Measurements from ENCODE around the gene MTRR. TPM values are rescaled to one million over a fixed set of nuclear protein-coding genes. Genes with fewer than 3 reads are reported as not detected.

Gene MTRR
- total RNA-seq, 2 experiments from 2014 or later: 51.9 to 72.6 TPM

DNA sequence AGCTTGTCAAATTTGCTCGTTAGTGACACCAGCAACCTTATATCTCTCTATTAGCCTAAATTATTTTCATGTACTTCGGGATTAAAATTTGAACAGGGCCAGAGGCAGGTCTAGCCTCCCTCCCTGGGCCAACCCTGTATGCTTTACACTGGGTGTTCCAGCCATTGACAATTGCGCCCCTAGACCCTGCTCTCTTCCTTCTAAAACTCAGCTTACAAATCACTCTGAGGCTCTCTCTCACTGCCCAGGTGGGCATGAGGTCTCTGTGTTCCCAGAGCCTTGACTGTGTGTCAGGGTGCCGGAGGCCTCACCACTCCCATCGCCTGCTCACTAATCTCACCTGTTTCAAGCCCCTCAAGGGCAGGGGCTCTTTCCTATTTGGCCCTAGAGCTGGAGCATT is 11.6 kb upstream of the MTRR start:
- BruUV-seq (replicated peaks): no TSS peak
- intact Hi-C loops (cut with micrococcal nuclease; ENCODE audit: unreplicated experiment): no loop called here
- Histone ChIP-seq H3K4me1 (ENCODE audit: insufficient read depth, low read length, poor library complexity, severe bottlenecking) (no peaks in the 10 kb centered on the region), H3K79me2 (ENCODE audit: insufficient read depth, low read depth, low read length) (no peaks in the 10 kb centered on the region), H3K36me3 (ENCODE audit: insufficient read depth, low read length) (peaks cover 53% of the 10 kb centered on the region), H3K9me3 (ENCODE audit: low read length) (no peaks in the 10 kb centered on the region), H3K27ac (ENCODE audit: low read depth, low read length, poor library complexity, severe bottlenecking) (no peak overlapping the region), H4K20me1 (ENCODE audit: insufficient read depth, low read length) (no peaks in the 10 kb centered on the region), H3K4me2 (ENCODE audit: low read length) (no peak overlapping the region), H2AFZ (ENCODE audit: low read length) (no peak overlapping the region), H3K4me3 (ENCODE audit: low read depth, low read length, poor library complexity, severe bottlenecking) (no peak overlapping the region), H3K9me2 (ENCODE audit: insufficient read depth, low read length) (no peaks in the 10 kb centered on the region)
- POLR2A ChIA-PET: interaction anchor here (0.6 to 1.7 kb wide), 3 partner anchors 9 to 366 kb away, joined by 3 to 4 read pairs (median 4); no protein-coding TSS in a partner anchor
- CTCF ChIA-PET (ENCODE audit: unreplicated experiment): no interaction called here
- DNase-seq (ENCODE audit: low spot score): no peak
- TF ChIP-seq EZH2phosphoT487 (IDR thresholded peaks at IDR 0.05; ENCODE audit: borderline replicate concordance, low read depth, low read length): no peak
- TF ChIP-seq, protein P1, sequence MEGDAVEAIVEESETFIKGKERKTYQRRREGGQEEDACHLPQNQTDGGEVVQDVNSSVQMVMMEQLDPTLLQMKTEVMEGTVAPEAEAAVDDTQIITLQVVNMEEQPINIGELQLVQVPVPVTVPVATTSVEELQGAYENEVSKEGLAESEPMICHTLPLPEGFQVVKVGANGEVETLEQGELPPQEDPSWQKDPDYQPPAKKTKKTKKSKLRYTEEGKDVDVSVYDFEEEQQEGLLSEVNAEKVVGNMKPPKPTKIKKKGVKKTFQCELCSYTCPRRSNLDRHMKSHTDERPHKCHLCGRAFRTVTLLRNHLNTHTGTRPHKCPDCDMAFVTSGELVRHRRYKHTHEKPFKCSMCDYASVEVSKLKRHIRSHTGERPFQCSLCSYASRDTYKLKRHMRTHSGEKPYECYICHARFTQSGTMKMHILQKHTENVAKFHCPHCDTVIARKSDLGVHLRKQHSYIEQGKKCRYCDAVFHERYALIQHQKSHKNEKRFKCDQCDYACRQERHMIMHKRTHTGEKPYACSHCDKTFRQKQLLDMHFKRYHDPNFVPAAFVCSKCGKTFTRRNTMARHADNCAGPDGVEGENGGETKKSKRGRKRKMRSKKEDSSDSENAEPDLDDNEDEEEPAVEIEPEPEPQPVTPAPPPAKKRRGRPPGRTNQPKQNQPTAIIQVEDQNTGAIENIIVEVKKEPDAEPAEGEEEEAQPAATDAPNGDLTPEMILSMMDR (conservative IDR thresholded peaks at IDR 0.05; ENCODE audit: low read length): no peak

DNA sequence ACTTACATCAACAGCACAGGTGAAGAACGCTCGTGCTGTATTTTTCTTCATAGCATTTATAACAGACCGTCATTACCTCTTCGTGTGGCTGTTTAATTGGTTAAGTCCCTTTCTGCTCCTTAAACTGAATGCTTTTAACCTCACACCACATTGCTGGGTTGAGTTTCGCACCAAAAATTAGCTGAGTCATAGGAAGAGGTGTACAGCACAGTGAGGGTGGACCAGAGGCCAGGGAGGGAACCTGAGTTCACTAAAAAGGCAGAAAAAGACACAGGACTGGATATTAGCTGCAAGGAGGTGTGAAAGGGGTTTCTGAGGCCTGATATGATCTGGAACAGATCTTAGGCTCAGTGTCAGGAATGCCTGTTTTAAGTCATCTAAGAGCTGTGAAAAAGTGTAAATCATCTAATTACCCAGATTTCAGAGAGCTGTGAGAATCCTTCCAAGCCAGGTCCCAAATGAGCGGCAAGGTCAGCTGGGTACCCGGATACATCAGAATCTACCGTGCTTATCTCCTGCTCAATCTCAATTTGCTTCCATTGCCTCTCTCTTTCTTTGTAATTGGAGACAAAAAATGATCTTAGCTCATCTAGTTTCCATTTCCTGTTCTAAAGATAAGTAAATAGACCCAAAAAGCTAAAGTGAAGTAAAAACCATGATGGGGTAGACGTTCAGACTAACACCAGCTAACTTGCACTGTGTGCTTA is 10.9 kb upstream of the MTRR start:
- intact Hi-C loops (cut with micrococcal nuclease; ENCODE audit: unreplicated experiment): no loop called here
- no peaks in the 10 kb centered on the region for H4K20me1 ChIP-seq (ENCODE audit: insufficient read depth, low read length)
- no peaks in the 10 kb centered on the region for H3K9me3 ChIP-seq (ENCODE audit: low read length)
- no peaks in the 10 kb centered on the region for H3K4me1 ChIP-seq (ENCODE audit: insufficient read depth, low read length, poor library complexity, severe bottlenecking)
- H3K79me2 ChIP-seq (ENCODE audit: insufficient read depth, low read depth, low read length): no peaks in the 10 kb centered on the region
- TF ChIP-seq, protein P1 (conservative IDR thresholded peaks at IDR 0.05; ENCODE audit: low read length): no peak
- TF ChIP-seq EZH2phosphoT487 (IDR thresholded peaks at IDR 0.05; ENCODE audit: borderline replicate concordance, low read depth, low read length): no peak
- no peak overlapping the region for H3K4me3 ChIP-seq (ENCODE audit: low read depth, low read length, poor library complexity, severe bottlenecking)
- H3K36me3 ChIP-seq (ENCODE audit: insufficient read depth, low read length): peaks cover 60% of the 10 kb centered on the region
- no peak for DNase-seq (ENCODE audit: low spot score)
- BruUV-seq (replicated peaks): no TSS peak
- H2AFZ ChIP-seq (ENCODE audit: low read length): no peak overlapping the region
- ChIA-PET POLR2A (interaction anchor here (0.6 to 1.7 kb wide), 3 partner anchors 8 to 15 kb away, joined by 4 to 7 read pairs (median 4); partner anchors contain the start of genes FASTKD3 and MTRR), CTCF (ENCODE audit: unreplicated experiment) (no interaction called here)
- no peak overlapping the region for H3K4me2 ChIP-seq (ENCODE audit: low read length)
- no peak overlapping the region for H3K27ac ChIP-seq (ENCODE audit: low read depth, low read length, poor library complexity, severe bottlenecking)
- no peaks in the 10 kb centered on the region for H3K9me2 ChIP-seq (ENCODE audit: insufficient read depth, low read length)

DNA sequence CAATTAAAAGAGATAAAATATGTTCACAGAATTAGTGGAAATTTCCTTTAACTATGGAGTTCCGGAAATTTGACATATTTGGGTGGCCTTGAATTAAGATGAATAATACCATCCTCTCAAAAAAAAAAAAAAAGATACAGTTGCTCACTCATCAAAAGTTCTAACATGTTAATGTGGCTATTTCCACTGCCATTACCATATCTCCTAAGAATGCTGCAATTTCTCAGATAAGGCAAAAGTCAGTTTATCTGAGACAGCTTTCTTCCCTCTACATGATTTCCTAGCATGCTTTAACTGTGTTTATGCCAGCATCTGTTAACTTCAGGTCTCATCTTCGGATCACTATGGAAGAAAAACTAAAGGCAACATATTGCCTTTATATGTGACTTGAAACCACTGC is 2.8 kb upstream of the MTRR start:
- H3K4me1 ChIP-seq (ENCODE audit: insufficient read depth, low read length, poor library complexity, severe bottlenecking): peaks cover 36% of the 10 kb centered on the region
- BruUV-seq (replicated peaks): no TSS peak
- ChIA-PET POLR2A (interaction anchor here (0.9 kb wide), 1 partner anchor 8 kb away, joined by 4 read pairs; no protein-coding TSS in a partner anchor), CTCF (ENCODE audit: unreplicated experiment) (no interaction called here)
- intact Hi-C loops (cut with micrococcal nuclease; ENCODE audit: unreplicated experiment): no loop called here
- no peak for DNase-seq (ENCODE audit: low spot score)
- no peak overlapping the region for H2AFZ ChIP-seq (ENCODE audit: low read length)
- no peaks in the 10 kb centered on the region for H3K9me2 ChIP-seq (ENCODE audit: insufficient read depth, low read length)
- peak overlapping the region; percentile 7; the same call in 1 of the 2 replicates for H3K4me2 ChIP-seq (ENCODE audit: low read length)
- H3K36me3 ChIP-seq (ENCODE audit: insufficient read depth, low read length): peaks cover 60% of the 10 kb centered on the region
- H3K79me2 ChIP-seq (ENCODE audit: insufficient read depth, low read depth, low read length): peaks cover 59% of the 10 kb centered on the region
- no peak overlapping the region for H3K4me3 ChIP-seq (ENCODE audit: low read depth, low read length, poor library complexity, severe bottlenecking)
- no peak overlapping the region for H3K27ac ChIP-seq (ENCODE audit: low read depth, low read length, poor library complexity, severe bottlenecking)
- H3K9me3 ChIP-seq (ENCODE audit: low read length): no peaks in the 10 kb centered on the region
- TF ChIP-seq EZH2phosphoT487 (IDR thresholded peaks at IDR 0.05; ENCODE audit: borderline replicate concordance, low read depth, low read length): no peak
- TF ChIP-seq, protein P1 (conservative IDR thresholded peaks at IDR 0.05; ENCODE audit: low read length): no peak
- peaks cover 16% of the 10 kb centered on the region for H4K20me1 ChIP-seq (ENCODE audit: insufficient read depth, low read length)
